ENCODE data around the gene MRPL55.

The MRPL55 gene
- 43.0 reads per million, percentile 65 among the genes with 10 or more reads in this experiment for total RNA-seq

DNA sequence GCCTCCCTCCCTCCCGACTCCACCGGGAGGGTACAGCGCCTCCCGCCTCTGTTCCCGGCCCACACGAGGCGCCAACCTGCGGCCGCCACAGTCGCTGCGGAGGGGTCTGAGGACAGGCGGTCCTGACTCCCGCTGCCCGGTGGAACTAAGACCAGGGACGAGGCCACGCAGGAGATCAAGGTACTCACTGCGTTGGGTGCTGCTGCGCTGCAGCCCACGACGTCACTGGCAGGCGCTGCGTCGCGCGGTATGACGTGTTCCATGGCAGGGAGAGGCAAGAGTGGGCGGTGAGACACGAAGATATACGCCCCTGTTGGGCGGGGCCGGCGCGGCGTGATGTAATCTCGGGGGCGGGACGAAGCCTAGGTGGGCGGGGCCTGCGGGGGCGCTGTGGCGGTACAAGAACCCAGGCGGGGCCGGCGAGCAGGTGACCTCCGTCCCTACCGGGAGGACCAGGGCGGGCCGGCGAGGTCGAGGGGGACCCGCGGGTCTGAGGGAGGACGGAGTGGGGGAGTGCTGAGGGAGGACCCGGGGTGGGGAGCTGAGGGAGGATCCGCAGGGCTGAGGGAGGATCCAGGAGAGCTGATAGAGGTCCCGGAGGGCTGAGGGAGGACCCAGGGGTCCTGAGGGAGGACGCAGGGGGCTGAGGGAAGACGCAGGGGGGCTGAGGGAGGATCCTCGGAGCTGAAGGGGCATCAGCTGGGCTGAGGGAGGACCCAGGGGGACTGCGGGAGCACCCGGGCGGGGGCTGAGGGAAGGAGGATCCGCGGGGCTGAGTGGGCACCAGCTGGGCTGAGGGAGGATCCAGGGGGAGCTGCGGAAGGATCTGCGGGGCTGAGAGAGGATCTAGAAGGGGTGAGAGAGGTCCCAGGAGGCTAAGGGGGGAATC, at the start of gene MRPL55:
MRPL55 (minus strand) TSS at position 227 of the 889 bp plus-strand sequence. CDS start 1,039 bp downstream, outside the sequence.
- DNase-seq: peak; percentile 98

DNA sequence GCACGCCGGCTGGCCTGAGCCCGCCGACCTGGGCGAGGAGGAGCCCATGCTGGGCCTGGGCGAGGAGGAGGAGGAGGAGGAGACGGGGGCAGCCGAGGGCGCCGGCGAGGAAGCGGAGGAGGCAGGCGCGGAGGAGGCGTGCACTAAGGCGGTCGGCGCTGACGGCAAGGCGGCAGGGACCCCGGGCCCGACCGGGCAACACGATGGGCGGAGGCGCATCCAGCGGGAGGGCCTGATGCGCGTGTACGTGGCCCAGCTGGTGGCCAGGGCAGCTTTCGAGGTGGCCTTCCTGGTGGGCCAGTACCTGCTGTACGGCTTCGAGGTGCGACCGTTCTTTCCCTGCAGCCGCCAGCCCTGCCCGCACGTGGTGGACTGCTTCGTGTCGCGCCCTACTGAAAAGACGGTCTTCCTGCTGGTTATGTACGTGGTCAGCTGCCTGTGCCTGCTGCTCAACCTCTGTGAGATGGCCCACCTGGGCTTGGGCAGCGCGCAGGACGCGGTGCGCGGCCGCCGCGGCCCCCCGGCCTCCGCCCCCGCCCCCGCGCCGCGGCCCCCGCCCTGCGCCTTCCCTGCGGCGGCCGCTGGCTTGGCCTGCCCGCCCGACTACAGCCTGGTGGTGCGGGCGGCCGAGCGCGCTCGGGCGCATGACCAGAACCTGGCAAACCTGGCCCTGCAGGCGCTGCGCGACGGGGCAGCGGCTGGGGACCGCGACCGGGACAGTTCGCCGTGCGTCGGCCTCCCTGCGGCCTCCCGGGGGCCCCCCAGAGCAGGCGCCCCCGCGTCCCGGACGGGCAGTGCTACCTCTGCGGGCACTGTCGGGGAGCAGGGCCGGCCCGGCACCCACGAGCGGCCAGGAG, 49.3 kb upstream of the MRPL55 start:
- DNase-seq: no peak

- DNase-seq: no peak
Measured at GRCh38 chr1:228157729-228158126, 48.6 kb upstream of the MRPL55 start.

- DNase-seq: no peak
Measured at GRCh38 chr1:228156941-228157728, 48.0 kb upstream of the MRPL55 start.

GRCh38 chr1:228156515-228156881, 47.4 kb upstream of the MRPL55 start:
- no peak for DNase-seq

- no peak for DNase-seq
Measured at GRCh38 chr1:228155596-228156514, 46.8 kb upstream of the MRPL55 start.

DNA sequence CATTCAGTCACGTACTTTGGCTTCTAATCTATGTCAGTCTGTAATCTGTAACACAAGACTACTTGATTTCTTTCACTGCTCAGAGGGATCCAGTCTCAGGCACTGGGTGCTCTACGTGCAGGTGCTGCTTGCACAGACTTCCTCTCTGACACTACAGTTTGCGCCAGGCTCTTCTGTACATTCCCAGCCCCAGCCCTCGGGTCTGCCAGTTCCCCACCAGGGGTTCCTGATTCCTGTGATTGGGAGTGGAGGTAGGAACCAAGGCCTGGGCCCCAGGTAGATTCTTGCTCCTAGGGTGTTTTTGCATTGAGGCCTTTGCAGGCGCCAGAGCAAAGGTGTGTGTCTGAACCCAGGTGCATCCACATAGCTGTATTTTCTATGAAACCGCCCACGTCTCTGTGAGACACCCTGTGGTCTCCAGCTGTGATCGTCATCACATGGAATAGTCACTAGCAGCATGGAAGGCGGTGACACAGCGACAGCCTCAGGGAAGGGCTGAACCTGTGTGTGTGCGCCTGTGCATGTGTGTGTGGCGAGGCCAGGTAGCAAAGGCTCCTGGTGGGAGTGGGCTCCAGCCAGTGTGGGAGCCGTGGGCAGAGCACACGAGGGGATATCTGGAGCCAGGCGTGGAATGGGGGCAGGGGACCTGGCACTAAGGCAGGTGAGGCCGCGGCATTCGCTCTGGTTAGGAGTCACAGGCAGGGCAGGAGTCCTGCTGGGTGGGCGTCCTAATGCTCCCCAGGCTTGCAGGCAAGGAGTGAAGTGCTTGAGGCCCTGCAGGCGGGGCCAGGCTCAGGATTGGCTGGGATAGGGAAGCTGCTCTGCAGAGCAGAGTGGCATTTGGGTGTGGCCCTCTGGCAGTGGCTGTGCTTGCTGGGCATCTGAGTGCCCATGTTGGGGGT, 45.8 kb upstream of the MRPL55 start:
- DNase-seq: no peak

DNA sequence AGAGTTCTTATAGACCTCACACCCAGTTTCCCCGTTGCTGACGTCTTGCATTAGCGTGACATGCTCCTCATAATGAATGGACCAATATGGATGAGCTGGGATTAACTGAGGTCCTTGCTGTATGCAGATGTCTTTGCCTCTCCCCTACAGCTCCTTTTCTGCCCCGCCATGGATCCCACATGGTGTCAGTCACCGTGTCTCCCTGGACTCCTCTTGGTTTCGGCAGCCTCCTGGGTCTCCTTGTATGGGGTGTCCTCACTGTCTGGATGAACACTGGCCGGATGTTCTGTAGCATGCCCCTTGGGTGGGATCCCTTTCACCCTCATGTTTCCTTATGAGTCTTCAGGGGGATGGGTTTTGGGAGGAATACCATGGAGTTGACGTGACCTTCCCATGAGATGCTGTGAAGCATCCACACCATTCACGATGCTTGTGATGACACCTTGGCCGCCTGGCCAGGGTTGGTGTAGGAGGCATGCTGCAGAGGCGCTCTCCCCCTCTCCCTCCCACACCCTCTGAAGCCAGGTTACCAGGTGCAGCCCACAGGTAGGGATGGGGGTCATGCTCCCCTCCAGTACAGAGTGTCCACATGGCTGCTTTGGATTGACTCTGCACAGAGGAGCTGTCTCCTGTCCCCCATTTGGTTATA, 45.0 kb upstream of the MRPL55 start:
- no peak for DNase-seq

GRCh38 chr1:228152918-228153258, 43.8 kb upstream of the MRPL55 start:
- no peak for DNase-seq

GRCh38 chr1:228152097-228152917, 43.2 kb upstream of the MRPL55 start:
- no peak for DNase-seq

DNA sequence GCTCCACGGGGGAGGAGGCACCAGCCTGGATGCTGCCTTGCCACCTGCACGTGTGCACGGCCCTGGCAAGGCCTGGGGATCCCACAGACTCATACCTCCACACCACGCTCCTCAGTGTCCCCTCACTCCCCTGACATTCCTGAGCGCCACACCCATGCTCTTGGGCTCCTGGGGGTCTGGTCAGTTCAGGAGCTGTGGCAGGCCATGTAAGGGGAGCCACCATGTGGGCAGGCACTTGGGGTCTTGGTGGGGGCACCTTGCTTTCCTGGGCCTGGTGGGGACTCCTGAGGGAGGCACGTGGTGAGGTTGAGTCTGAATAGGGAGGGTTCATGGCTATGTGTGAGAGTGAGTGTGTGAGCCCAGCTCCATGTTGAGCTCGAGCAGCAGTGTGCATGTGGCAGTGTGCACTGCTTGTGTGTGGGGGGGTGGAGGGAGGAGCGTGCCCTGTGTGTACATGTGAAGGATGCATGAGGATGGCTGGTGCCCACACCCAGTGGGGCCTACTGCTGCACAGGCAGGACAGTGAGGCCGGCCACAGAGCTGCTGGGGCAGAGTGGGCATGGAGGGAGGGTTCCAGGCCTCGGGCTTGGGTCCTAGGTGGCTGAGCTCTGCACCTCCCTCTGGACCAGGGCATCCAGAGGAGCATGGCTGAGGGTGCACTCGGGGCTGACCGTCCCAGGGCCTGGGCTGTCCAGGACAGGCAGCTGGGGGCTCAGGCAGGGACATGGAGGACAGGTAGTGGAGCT, 42.3 kb upstream of the MRPL55 start:
- no peak for DNase-seq

GRCh38 chr1:228150461-228151179, 41.5 kb upstream of the MRPL55 start:
- DNase-seq: no peak

GRCh38 chr1:228150120-228150460, 41.0 kb upstream of the MRPL55 start:
- DNase-seq: no peak

DNA sequence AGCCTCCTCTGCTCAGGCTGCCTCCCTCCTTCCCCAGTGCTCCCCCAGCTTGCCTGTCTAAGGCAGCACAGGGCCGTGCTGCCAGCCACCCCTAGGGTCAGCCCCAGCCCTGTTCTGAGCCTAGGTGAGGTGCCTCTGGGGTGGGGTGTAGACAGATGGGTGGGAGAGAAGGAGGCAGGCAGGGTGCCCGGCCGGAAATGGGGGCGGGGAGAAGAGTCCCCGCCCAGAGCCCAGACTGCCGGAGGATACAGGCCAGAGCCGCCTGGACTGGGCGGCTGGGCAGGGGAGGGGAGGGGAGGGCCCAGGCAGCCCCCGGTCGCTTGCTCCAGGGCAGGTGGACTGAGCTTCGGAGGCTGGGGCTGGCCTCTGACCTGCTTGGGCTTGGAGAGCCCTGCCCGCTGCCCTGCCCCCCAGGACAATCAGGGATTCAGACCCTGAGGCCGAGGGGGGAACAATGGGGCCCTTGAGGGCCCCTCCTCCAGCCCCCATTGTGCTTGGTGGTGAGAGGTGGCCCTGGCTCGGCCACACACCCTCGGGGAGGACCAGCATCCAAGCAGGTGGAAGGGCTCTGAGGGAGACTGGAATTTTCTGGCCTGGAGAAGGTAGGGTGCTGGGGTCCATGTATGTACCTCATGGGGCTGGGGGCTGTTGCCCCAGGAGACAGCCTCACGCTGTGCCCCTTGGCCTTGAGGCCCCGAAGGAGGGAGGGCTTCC, 40.5 kb upstream of the MRPL55 start, which contains the start of gene GJC2:
GJC2 (plus strand) TSS at position 525 of the 714 bp plus-strand sequence. CDS start 7,829 bp downstream, outside the sequence.
- no peak for DNase-seq

GRCh38 chr1:228148935-228149405, 39.9 kb upstream of the MRPL55 start:
- DNase-seq: no peak

DNA sequence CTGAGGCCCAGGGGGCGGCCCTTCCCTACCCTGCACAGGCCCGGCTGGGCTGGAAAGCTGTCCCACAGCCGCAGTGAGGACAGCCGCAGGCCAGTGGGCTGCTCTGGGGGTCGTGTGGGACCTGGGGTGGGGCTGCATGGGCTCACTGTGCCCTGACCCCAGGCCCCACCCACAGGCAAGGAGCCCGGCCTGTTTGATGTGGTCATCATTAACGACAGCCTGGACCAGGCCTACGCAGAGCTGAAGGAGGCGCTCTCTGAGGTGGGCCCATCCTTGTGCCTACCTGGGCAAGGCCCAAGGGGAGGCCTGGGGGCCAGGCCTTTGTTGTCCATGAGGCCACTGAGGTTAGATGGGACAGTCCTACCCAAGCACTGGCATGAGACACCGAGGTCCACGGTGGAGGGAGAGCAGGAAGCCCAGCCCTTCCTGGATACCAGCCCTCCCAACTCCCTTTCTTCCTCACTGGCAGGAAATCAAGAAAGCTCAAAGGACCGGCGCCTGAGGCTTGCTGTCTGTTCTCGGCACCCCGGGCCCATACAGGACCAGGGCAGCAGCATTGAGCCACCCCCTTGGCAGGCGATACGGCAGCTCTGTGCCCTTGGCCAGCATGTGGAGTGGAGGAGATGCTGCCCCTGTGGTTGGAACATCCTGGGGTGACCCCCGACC, 39.2 kb upstream of the MRPL55 start:
- DNase-seq: no peak
